Glutamatergic neuron (in vitro differentiated cells): ENCODE measurements around the gene INVS. TPM values are rescaled to one million over a fixed set of nuclear protein-coding genes. Genes with fewer than 3 reads are reported as not detected.
"Not testable (repeated sequence)": the region's sequence is repeated elsewhere in the genome, so short reads cannot be mapped to it uniquely, and the experiment has no call there.

Experiments
- DNase-seq: peaks from one replicate; pipeline ENCODE4 v3.0.0; 2022
- H3K27ac Mint-ChIP-seq: one replicate; pipeline ENCODE4 v1.8.0; 2020; ENCODE audit warnings: mild to moderate bottlenecking, mixed read lengths, inconsistent platforms; ENCODE audit not compliant: unreplicated experiment
- H3K27me3 Mint-ChIP-seq: one replicate; pipeline ENCODE4 v1.8.0; 2020; ENCODE audit warnings: mild to moderate bottlenecking, moderate library complexity, mixed read lengths, inconsistent platforms; ENCODE audit not compliant: unreplicated experiment
- H3K36me3 Mint-ChIP-seq: one replicate; pipeline ENCODE4 v1.8.0; 2020; ENCODE audit warnings: mild to moderate bottlenecking, mixed read lengths, inconsistent platforms; ENCODE audit not compliant: unreplicated experiment
- H3K4me1 Mint-ChIP-seq: one replicate; pipeline ENCODE4 v1.8.0; 2020; ENCODE audit warnings: mild to moderate bottlenecking, low read depth, mixed read lengths, inconsistent platforms; ENCODE audit not compliant: unreplicated experiment
- H3K4me3 Mint-ChIP-seq: one replicate; pipeline ENCODE4 v1.8.0; 2020; ENCODE audit warnings: mild to moderate bottlenecking, mixed read lengths, inconsistent platforms; ENCODE audit not compliant: unreplicated experiment
- H3K9me3 Mint-ChIP-seq: one replicate; pipeline ENCODE4 v1.8.0; 2020; ENCODE audit warnings: mild to moderate bottlenecking, moderate library complexity, mixed read lengths, inconsistent platforms; ENCODE audit not compliant: unreplicated experiment
- CTCF ChIP-seq: fragments of 200-600 bp; sonication (generic); IDR thresholded peaks from one replicate; pipeline ENCODE4 v1.5.0; 2021; ENCODE audit not compliant: partially characterized antibody, unreplicated experiment
- total RNA-seq: library from RNA; stranded (reverse); fragmentation: NEBNext Ultra II Directional; extraction: Animal tissue kit (Norgen Biotek cat#: 25700); gene quantifications from one replicate; pipeline ENCODE4 v1.2.1, GENCODE V29; 2021; ENCODE audit not compliant: unreplicated experiment

Gene INVS
- total RNA-seq, 1 donor from 2014 or later = 33.4 TPM

GRCh38 chr9:100058699-100059579 is 40.1 kb upstream of the INVS start:
- no peaks in the 10 kb centered on the region for H3K36me3 Mint-ChIP-seq

DNA sequence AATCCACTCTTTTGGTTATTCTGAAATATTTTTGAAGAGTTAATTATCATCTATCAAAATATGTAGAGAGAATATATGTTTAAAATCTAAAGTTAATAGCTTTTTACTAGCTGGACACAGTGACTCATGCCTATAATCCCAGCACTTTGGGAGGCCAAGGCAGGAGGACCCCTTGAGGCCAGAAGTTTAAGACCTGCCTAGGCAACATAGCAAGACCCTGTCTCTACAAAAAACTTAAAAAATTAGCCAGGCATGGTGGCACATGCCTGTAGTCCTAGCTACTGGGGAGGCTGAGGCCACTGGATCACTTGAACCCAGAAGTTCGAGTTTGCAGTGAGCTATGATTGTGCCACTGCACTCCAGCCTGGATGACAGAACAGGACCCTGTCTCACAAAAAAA is 36.4 kb upstream of the INVS start:
- not testable (repeated sequence) for H3K9me3 Mint-ChIP-seq, H3K4me3 Mint-ChIP-seq, H3K27ac Mint-ChIP-seq, H3K27me3 Mint-ChIP-seq, DNase-seq, H3K36me3 Mint-ChIP-seq
- peaks cover 16% of the 10 kb centered on the region for H3K4me1 Mint-ChIP-seq

More at GRCh38 chr9:100058699-100059579, 40.1 kb upstream of the INVS start:
- Mint-ChIP-seq H3K4me1 (peaks cover 7% of the 10 kb centered on the region), H3K4me3 (no peak overlapping the region), H3K27me3 (no peaks in the 10 kb centered on the region), H3K9me3 (no peaks in the 10 kb centered on the region), H3K27ac (no peak overlapping the region)
- no peak for TF ChIP-seq CTCF
- no peak for DNase-seq

- no peak overlapping the region for H3K27ac Mint-ChIP-seq
- no peak overlapping the region for H3K4me3 Mint-ChIP-seq
- H3K4me1 Mint-ChIP-seq = peaks cover 16% of the 10 kb centered on the region
- TF ChIP-seq CTCF = no peak
- H3K27me3 Mint-ChIP-seq = peaks cover 3% of the 10 kb centered on the region
- H3K36me3 Mint-ChIP-seq = peaks cover 5% of the 10 kb centered on the region
- DNase-seq = no peak
- H3K9me3 Mint-ChIP-seq = peaks cover 6% of the 10 kb centered on the region
Observed at GRCh38 chr9:100063185-100063584, 35.9 kb upstream of the INVS start.

- Mint-ChIP-seq H3K27ac (no peak overlapping the region), H3K4me1 (peaks cover 18% of the 10 kb centered on the region), H3K27me3 (peaks cover 3% of the 10 kb centered on the region), H3K9me3 (peaks cover 9% of the 10 kb centered on the region), H3K36me3 (peaks cover 5% of the 10 kb centered on the region), H3K4me3 (no peak overlapping the region)
- DNase-seq = no peak
- TF ChIP-seq CTCF = no peak
Observed at GRCh38 chr9:100064872-100065581, 34.0 kb upstream of the INVS start.

- peak overlapping the region; percentile 71 for H3K4me3 Mint-ChIP-seq
- peak overlapping the region; percentile 69 for H3K27ac Mint-ChIP-seq
- peaks cover 9% of the 10 kb centered on the region for H3K9me3 Mint-ChIP-seq
- H3K4me1 Mint-ChIP-seq = peaks cover 24% of the 10 kb centered on the region
- DNase-seq = peak; percentile 42
- peaks cover 5% of the 10 kb centered on the region for H3K36me3 Mint-ChIP-seq
- peaks cover 3% of the 10 kb centered on the region for H3K27me3 Mint-ChIP-seq
- no peak for TF ChIP-seq CTCF
Observed at GRCh38 chr9:100066539-100066938, 32.5 kb upstream of the INVS start.

DNA sequence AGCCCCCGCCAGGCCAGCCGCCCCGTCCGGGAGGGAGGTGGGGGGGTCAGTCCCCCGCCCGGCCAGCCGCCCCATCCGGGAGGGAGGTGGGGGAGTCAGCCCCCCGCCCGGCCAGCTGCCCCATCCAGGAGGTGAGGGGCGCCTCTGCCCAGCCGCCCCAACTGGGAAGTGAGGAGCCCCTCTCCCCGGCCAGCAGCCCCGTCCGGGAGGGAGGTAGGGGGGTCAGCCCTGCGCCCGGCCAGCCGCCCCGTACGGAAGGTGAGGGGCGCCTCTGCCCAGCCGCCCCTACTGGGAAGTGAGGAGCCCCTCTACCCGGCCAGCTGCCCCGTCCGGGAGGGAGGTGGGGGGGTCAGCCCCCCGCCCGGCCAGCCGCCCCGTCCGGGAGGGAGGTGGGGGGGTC is 31.1 kb upstream of the INVS start:
- not testable (repeated sequence) for DNase-seq, H3K27ac Mint-ChIP-seq, H3K4me3 Mint-ChIP-seq, H3K27me3 Mint-ChIP-seq, H3K9me3 Mint-ChIP-seq, H3K36me3 Mint-ChIP-seq
- peaks cover 24% of the 10 kb centered on the region for H3K4me1 Mint-ChIP-seq

DNA sequence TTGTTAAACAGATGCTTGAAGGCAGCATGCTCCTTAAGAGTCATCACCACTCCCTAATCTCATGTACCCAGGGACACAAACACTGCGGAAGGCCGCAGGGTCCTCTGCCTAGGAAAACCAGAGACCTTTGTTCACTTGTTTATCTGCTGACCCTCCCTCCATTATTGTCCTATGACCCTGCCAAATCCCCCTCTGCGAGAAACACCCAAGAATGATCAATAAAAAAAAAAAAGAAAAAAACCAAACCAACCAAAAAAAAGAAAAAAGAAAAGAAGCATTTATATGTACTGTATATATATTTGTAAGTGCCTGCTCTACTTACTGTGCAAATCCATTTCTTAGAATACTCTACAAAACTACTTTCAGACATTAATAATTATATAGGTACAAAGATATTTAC is 30.0 kb upstream of the INVS start:
- not testable (repeated sequence) for H3K9me3 Mint-ChIP-seq, H3K27me3 Mint-ChIP-seq, DNase-seq, H3K4me3 Mint-ChIP-seq, H3K36me3 Mint-ChIP-seq
- Mint-ChIP-seq H3K27ac (peak overlapping the region; percentile 92), H3K4me1 (peaks cover 16% of the 10 kb centered on the region)
